Activated T-helper 1 cell treated with anti-CD3 and anti-CD28 coated beads, Interleukin-12 subunit alpha, Interleukin-12 subunit beta, Interleukin-2, Interleukin-4 antibody, amounts not matched to agents 30 ng/mL and 10 ng/mL and 1 ng/mL, durations not matched to agents 14 hours and 24 hours and 36 hours (primary cell): ENCODE measurements around the gene MAG. TPM values are rescaled to one million over a fixed set of nuclear protein-coding genes. Genes with fewer than 3 reads are reported as not detected.
A peak's percentile ranks its signal among the peaks of the same experiment; 100 is the strongest.

ENCODE experiments used
- DNase-seq: peaks from one replicate; pipeline ENCODE4 v3.0.0; 2021; ENCODE audit warnings: low spot score
- H3K27ac Mint-ChIP-seq: one replicate; pipeline ENCODE4 v1.8.0; 2021; ENCODE audit warnings: mild to moderate bottlenecking, mixed read lengths
- H3K27me3 Mint-ChIP-seq: one replicate; pipeline ENCODE4 v1.8.0; 2022; ENCODE audit warnings: mild to moderate bottlenecking, moderate library complexity, mixed read lengths; ENCODE audit not compliant: insufficient read depth
- H3K36me3 Mint-ChIP-seq: one replicate; pipeline ENCODE4 v1.8.0; 2021; ENCODE audit warnings: low read depth, mixed read lengths
- H3K4me1 Mint-ChIP-seq: one replicate; pipeline ENCODE4 v1.8.0; 2021; ENCODE audit warnings: low read depth, mixed read lengths
- H3K4me3 Mint-ChIP-seq: one replicate; pipeline ENCODE4 v1.8.0; 2021; ENCODE audit warnings: mild to moderate bottlenecking, moderate library complexity, mixed read lengths
- H3K9me3 Mint-ChIP-seq: one replicate; pipeline ENCODE4 v1.8.0; 2021; ENCODE audit warnings: mixed read lengths
- intact Hi-C: fragments of 100-400 bp; cut with micrococcal nuclease; formaldehyde crosslinking; loops from one replicate; pipeline ENCODE4 v1.15.1; 2024
- total RNA-seq: library from RNA; stranded (reverse); gene quantifications from 2 replicates; pipeline ENCODE4 v1.2.3, GENCODE V29; 2022

MAG gene
- total RNA-seq, 1 donor from 2014 or later: not detected

DNA sequence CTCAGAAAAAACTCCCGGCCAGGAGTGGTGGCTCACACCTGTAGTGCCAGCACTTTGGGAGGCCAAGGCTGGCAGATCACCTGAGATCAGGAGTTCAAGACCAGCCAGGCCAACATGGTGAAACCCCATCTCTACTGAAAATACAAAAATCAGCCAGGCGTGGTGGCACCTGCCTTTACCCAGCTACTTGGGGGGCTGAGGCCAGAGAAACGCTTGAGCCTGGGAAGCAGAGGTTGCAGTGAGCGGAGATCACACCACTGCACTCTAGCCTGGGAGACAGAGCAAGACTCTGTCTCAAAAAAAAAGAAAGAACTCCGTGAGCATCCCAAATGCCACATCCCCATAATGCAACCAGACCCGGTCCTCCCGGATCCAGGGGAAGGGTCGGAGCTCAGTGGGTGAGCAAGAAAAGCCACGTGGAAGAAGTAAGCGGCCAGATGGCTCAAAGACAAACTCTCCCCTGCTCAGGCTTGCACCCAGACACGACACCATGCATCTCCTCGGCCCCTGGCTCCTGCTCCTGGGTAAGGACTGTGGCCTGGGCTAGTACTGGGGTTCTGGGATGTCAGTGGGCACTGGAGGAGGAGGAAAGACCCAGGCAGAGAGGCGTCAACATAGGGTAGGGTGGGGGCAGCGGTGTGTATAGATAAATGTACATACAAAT lies 39.7 kb downstream of the MAG start:
- H3K27ac Mint-ChIP-seq: no peak overlapping the region
- no peaks in the 10 kb centered on the region for H3K9me3 Mint-ChIP-seq
- intact Hi-C loops: no loop called here
- no peak for DNase-seq
- no peaks in the 10 kb centered on the region for H3K36me3 Mint-ChIP-seq
- H3K27me3 Mint-ChIP-seq: no peaks in the 10 kb centered on the region
- H3K4me1 Mint-ChIP-seq: peaks cover 38% of the 10 kb centered on the region
- no peak overlapping the region for H3K4me3 Mint-ChIP-seq

- Mint-ChIP-seq H3K27ac (peak overlapping the region; percentile 41), H3K4me1 (peaks cover 38% of the 10 kb centered on the region), H3K36me3 (no peaks in the 10 kb centered on the region), H3K27me3 (no peaks in the 10 kb centered on the region), H3K9me3 (no peaks in the 10 kb centered on the region), H3K4me3 (no peak overlapping the region)
- intact Hi-C loops: no loop called here
- no peak for DNase-seq
Measured at GRCh38 chr19:35332817-35333216, 40.9 kb downstream of the MAG start.

GRCh38 chr19:35334144-35334753 lies 42.3 kb downstream of the MAG start:
- Mint-ChIP-seq H3K4me3 (no peak overlapping the region), H3K9me3 (no peaks in the 10 kb centered on the region), H3K27ac (no peak overlapping the region), H3K36me3 (no peaks in the 10 kb centered on the region), H3K27me3 (no peaks in the 10 kb centered on the region), H3K4me1 (peaks cover 30% of the 10 kb centered on the region)
- no peak for DNase-seq
- intact Hi-C loops: no loop called here

- Mint-ChIP-seq H3K4me3 (no peak overlapping the region), H3K9me3 (no peaks in the 10 kb centered on the region), H3K36me3 (no peaks in the 10 kb centered on the region), H3K27ac (no peak overlapping the region), H3K27me3 (no peaks in the 10 kb centered on the region), H3K4me1 (peaks cover 30% of the 10 kb centered on the region)
- intact Hi-C loops: no loop called here
- no peak for DNase-seq
Measured at GRCh38 chr19:35336166-35336955, 44.4 kb downstream of the MAG start.

DNA sequence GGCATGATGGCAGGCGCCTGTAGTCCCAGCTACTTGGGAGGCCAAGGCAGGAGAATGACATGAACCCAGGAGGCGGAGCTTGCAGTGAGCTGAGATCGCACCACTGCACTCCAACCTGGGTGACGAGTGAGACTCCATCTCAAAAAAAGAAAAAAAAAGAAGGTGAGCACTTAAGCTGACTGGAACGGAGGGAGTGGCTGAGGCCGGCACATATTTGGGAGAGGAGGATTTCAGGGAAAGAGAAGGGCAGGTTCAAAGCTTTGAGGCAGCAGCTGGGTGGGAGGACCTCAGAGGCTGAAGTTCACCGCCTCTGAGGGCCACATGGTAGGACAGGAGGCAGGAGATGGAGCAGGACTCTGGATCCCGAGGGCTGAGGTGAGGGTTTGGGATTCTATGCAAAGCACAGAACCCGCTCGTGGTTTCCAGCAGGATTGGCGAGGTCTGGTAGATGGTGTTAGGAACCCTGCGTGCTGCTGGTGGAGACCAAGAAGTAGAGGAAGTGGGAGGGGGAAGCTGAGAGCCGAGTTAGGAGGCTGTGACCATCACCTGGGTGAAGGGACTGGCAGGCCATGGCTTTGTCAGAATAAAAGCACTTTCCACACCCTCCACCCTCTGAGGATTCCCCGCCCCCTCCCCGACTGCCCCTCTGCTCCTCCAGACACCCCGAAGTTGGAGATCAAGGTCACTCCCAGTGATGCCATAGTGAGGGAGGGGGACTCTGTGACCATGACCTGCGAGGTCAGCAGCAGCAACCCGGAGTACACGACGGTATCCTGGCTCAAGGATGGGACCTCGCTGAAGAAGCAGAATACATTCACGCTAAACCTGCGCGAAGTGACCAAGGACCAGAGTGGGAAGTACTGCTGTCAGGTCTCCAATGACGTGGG lies 45.4 kb downstream of the MAG start:
- no peak for DNase-seq
- peaks cover 4% of the 10 kb centered on the region for H3K27me3 Mint-ChIP-seq
- no peak overlapping the region for H3K4me3 Mint-ChIP-seq
- H3K27ac Mint-ChIP-seq: no peak overlapping the region
- peaks cover 30% of the 10 kb centered on the region for H3K4me1 Mint-ChIP-seq
- H3K9me3 Mint-ChIP-seq: no peaks in the 10 kb centered on the region
- intact Hi-C loops: no loop called here
- no peaks in the 10 kb centered on the region for H3K36me3 Mint-ChIP-seq

DNA sequence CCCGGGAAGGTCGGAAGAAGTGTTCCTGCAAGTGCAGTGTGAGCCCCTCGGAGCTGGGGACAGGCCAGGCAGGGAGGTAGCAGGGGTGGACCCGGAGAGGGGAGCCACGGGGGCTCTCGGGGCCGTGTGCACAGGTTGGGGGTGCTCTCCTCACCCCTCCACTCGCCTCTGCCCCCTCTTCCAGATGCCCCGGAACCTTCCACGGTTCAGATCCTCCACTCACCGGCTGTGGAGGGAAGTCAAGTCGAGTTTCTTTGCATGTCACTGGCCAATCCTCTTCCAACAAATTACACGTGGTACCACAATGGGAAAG lies 46.0 kb downstream of the MAG start:
- no peaks in the 10 kb centered on the region for H3K9me3 Mint-ChIP-seq
- no peak for DNase-seq
- H3K36me3 Mint-ChIP-seq: no peaks in the 10 kb centered on the region
- no peak overlapping the region for H3K4me3 Mint-ChIP-seq
- peaks cover 24% of the 10 kb centered on the region for H3K4me1 Mint-ChIP-seq
- H3K27me3 Mint-ChIP-seq: peaks cover 6% of the 10 kb centered on the region
- no peak overlapping the region for H3K27ac Mint-ChIP-seq
- intact Hi-C loops: no loop called here

DNA sequence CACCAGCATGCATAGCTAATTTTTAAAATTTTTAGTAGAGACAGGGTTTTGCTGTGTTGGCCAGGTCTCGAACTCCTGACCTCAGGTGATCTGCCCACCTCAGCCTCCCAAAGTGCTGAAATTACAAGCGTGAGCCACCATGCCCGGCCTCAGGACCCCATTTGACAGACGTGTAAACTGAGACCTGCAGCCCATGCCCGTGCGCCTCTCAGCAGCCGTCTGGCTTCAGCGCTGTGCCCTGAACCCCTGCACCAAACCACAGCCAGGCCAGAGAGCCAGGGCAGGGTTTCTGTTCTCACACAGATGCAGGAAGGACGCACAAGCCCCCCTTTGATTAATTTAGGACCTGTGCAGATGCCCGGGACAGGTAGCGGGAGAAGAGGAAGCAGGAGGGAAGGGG lies 48.5 kb downstream of the MAG start:
- Mint-ChIP-seq H3K27ac (no peak overlapping the region), H3K36me3 (no peaks in the 10 kb centered on the region), H3K4me3 (no peak overlapping the region), H3K27me3 (peaks cover 6% of the 10 kb centered on the region), H3K9me3 (no peaks in the 10 kb centered on the region), H3K4me1 (peaks cover under 1% of the 10 kb centered on the region)
- intact Hi-C loops: no loop called here
- no peak for DNase-seq

DNA sequence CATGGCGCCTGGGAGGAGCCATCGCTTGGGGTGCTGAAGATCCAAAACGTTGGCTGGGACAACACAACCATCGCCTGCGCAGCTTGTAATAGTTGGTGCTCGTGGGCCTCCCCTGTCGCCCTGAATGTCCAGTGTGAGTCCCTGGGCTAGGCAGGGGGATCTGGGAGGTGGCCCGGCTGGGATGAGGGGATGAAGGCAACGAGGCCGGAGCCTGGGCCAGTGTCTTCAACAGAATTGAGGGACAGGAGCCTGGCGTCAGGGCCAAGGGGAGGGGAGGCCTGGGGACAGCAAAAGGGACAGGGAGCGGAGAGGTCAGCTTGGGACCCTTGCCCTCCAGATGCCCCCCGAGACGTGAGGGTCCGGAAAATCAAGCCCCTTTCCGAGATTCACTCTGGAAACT lies 49.0 kb downstream of the MAG start:
- H3K36me3 Mint-ChIP-seq: no peaks in the 10 kb centered on the region

GRCh38 chr19:35341565-35342225 lies 49.7 kb downstream of the MAG start:
- no peak overlapping the region for H3K4me3 Mint-ChIP-seq

More for the DNA sequence above, 49.0 kb downstream of the MAG start:
- intact Hi-C loops: no loop called here
- Mint-ChIP-seq H3K4me1 (peaks cover 6% of the 10 kb centered on the region), H3K27ac (no peak overlapping the region), H3K4me3 (no peak overlapping the region), H3K27me3 (peaks cover 6% of the 10 kb centered on the region), H3K9me3 (no peaks in the 10 kb centered on the region)
- DNase-seq: no peak

DNA sequence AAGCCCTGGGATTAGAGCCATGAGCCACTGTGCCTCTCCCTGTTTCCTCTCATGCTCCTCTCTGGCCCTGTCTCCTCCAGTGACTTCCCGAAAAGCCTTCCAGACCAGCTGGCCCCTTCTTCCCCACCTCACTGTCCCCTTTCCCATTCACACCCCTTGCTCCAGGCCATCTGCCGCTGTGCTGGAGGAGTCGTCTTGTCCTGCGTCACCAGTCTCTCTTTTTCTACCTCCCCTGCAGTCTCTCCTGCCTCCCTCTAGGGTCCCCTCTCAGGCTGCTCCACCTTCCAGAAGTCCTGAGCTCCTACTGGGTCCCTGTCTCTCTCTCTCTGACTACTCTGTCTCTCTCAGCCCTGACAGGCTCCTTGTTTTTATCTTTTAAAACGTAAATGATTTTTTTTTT lies 50.5 kb downstream of the MAG start:
- Mint-ChIP-seq H3K36me3 (no peaks in the 10 kb centered on the region), H3K27me3 (peaks cover 6% of the 10 kb centered on the region), H3K27ac (peak overlapping the region; percentile 27), H3K4me3 (no peak overlapping the region), H3K9me3 (no peaks in the 10 kb centered on the region), H3K4me1 (peaks cover 20% of the 10 kb centered on the region)
- DNase-seq: no peak
- intact Hi-C loops: no loop called here

More at GRCh38 chr19:35341565-35342225, 49.7 kb downstream of the MAG start:
- peaks cover 6% of the 10 kb centered on the region for H3K27me3 Mint-ChIP-seq
- no peaks in the 10 kb centered on the region for H3K36me3 Mint-ChIP-seq
- intact Hi-C loops: no loop called here
- H3K9me3 Mint-ChIP-seq: no peaks in the 10 kb centered on the region
- peaks cover 13% of the 10 kb centered on the region for H3K4me1 Mint-ChIP-seq
- no peak for DNase-seq
- no peak overlapping the region for H3K27ac Mint-ChIP-seq

DNA sequence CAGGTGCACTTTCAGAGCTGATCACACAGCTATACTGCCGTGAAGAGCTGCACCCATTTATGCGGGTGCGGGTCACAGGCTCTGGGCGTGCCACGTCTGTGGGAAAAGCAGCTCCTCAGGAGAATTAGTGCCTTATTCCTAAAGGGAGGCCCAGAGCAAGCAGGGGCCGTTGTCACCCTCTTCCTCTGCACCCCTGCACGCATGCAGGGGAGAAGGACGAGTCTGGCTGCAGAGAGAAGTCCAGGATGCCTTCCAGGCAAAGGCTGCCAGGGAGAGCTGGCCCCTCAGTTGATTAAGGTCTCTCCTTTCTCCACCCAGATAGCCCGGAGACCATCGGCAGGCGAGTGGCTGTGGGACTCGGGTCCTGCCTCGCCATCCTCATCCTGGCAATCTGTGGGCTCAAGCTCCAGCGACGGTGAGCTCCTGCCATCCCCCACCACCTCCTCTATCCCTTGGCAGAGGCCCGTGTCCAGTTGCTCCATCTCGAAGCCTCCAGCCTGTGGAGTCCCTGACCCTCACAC lies 52.6 kb downstream of the MAG start:
- Mint-ChIP-seq H3K27me3 (peaks cover 6% of the 10 kb centered on the region), H3K4me1 (peaks cover 37% of the 10 kb centered on the region), H3K4me3 (no peak overlapping the region), H3K36me3 (no peaks in the 10 kb centered on the region), H3K9me3 (no peaks in the 10 kb centered on the region), H3K27ac (no peak overlapping the region)
- intact Hi-C loops: loop anchor here (5.0 kb wide), 2 partner anchors 137 to 202 kb away; partner anchors contain the start of gene FXYD7
- no peak for DNase-seq

- Mint-ChIP-seq H3K27me3 (peaks cover 6% of the 10 kb centered on the region), H3K4me3 (peak overlapping the region; percentile 9), H3K36me3 (no peaks in the 10 kb centered on the region), H3K9me3 (no peaks in the 10 kb centered on the region), H3K27ac (peak overlapping the region; percentile 99), H3K4me1 (peaks cover 37% of the 10 kb centered on the region)
- intact Hi-C loops: loop anchor here (2.0 to 5.0 kb wide), 4 partner anchors 39 to 203 kb away; partner anchors contain the start of gene FXYD7
- DNase-seq: no peak
Measured at GRCh38 chr19:35345671-35346111, 53.7 kb downstream of the MAG start.
